CD14-positive monocyte (primary cell): ENCODE measurements around the gene TRPC4AP. TPM values are rescaled to one million over a fixed set of nuclear protein-coding genes. Genes with fewer than 3 reads are reported as not detected.
A peak's percentile ranks its signal among the peaks of the same experiment; 100 is the strongest.

Experiments
- DNase-seq, 3 donors: peaks; one replicate each; pipeline ENCODE4 v3.0.0-alpha.2; 2011 to 2022
- H2AFZ ChIP-seq: 2 replicates; pipeline ENCODE4 v1.6.0; 2012; ENCODE audit warnings: mild to moderate bottlenecking, low read depth, low read length, inconsistent platforms; ENCODE audit not compliant: insufficient read depth, poor library complexity, severe bottlenecking
- H3K27ac ChIP-seq, 2 donors: 1 replicate in 1 of 2; 2 replicates in 1 of 2; pipeline ENCODE4 v1.5.1; 2012 to 2013; ENCODE audit warnings: low read length in 2 of 2, control low read depth in 1 of 2, inconsistent platforms in 1 of 2, low read depth in 1 of 2, mild to moderate bottlenecking in 1 of 2
- H3K27me3 ChIP-seq, 2 donors: one replicate each; pipeline versions ENCODE4 v1.6.0 to v1.6.1; 2011 to 2013; ENCODE audit warnings: low read length in 2 of 2; ENCODE audit not compliant: control insufficient read depth in 2 of 2, insufficient read depth in 2 of 2
- H3K36me3 ChIP-seq, 2 donors: replicated peaks in 1 of 2; 1 replicate in 1 of 2; 2 replicates in 1 of 2; pipeline versions ENCODE4 v1.5.1 to v1.6.1; 2012 to 2013; ENCODE audit warnings: low read length in 2 of 2, control low read depth in 1 of 2, inconsistent platforms in 1 of 2, mild to moderate bottlenecking in 1 of 2; ENCODE audit not compliant: insufficient read depth in 2 of 2, control insufficient read depth in 1 of 2
- H3K4me1 ChIP-seq, 2 donors: 1 replicate in 1 of 2; 2 replicates in 1 of 2; pipeline versions ENCODE4 v1.5.1 to v1.6.1; 2012 to 2013; ENCODE audit warnings: low read length in 2 of 2, control low read depth in 1 of 2, inconsistent platforms in 1 of 2, mild to moderate bottlenecking in 1 of 2, moderate library complexity in 1 of 2; ENCODE audit not compliant: insufficient read depth in 2 of 2, control insufficient read depth in 1 of 2
- H3K4me2 ChIP-seq: replicated peaks from 2 replicates; pipeline ENCODE3; 2012; ENCODE audit warnings: low read length, moderate library complexity, mild to moderate bottlenecking; ENCODE audit not compliant: poor library complexity, severe bottlenecking; ENCODE audit errors: extremely low read depth
- H3K4me3 ChIP-seq, 3 experiments: fragments of 200-600 bp in 1 of 3; sonication (generic) in 1 of 3; replicated peaks in 1 of 3; 1 replicate in 2 of 3; 2 replicates in 1 of 3; pipeline ENCODE4 v1.5.1; 2011 to 2013; ENCODE audit warnings: low read length in 3 of 3, mild to moderate bottlenecking in 3 of 3, control low read depth in 2 of 3, low read depth in 2 of 3, inconsistent platforms in 1 of 3, moderate library complexity in 1 of 3
- H3K79me2 ChIP-seq: 2 replicates; pipeline ENCODE4 v1.6.0; 2012; ENCODE audit warnings: mild to moderate bottlenecking, control low read depth, inconsistent platforms, low read length, moderate library complexity; ENCODE audit not compliant: insufficient read depth
- H3K9ac ChIP-seq: 2 replicates; pipeline ENCODE4 v1.6.0; 2017; ENCODE audit warnings: low read length, mild to moderate bottlenecking; ENCODE audit not compliant: insufficient read depth, poor library complexity, severe bottlenecking
- H3K9me3 ChIP-seq, 2 donors: replicated peaks in 1 of 2; 1 replicate in 1 of 2; 2 replicates in 1 of 2; pipeline versions ENCODE4 v1.5.1 to v1.6.1; 2012 to 2013; ENCODE audit warnings: low read length in 2 of 2, control low read depth in 1 of 2; ENCODE audit not compliant: control insufficient read depth in 1 of 2, insufficient read depth in 1 of 2
- H4K20me1 ChIP-seq: 2 replicates; pipeline ENCODE4 v1.6.0; 2012; ENCODE audit warnings: mild to moderate bottlenecking, low read length, control low read depth, moderate library complexity; ENCODE audit not compliant: insufficient read depth
- H3K27ac Mint-ChIP-seq, 7 donors: one replicate each; pipeline ENCODE4 v1.8.0; 2020; ENCODE audit warnings: mild to moderate bottlenecking in 7 of 7, mixed read lengths in 7 of 7, moderate library complexity in 6 of 7, inconsistent platforms in 2 of 7
- H3K27me3 Mint-ChIP-seq, 3 donors: one replicate each; pipeline ENCODE4 v1.8.0; 2021 to 2022; ENCODE audit warnings: low read depth in 3 of 3, mild to moderate bottlenecking in 3 of 3, mixed read lengths in 3 of 3, moderate library complexity in 3 of 3, inconsistent platforms in 1 of 3
- H3K36me3 Mint-ChIP-seq, 2 donors: one replicate each; pipeline ENCODE4 v1.8.0; 2020; ENCODE audit warnings: mixed read lengths in 2 of 2, inconsistent platforms in 1 of 2, mild to moderate bottlenecking in 1 of 2
- H3K4me1 Mint-ChIP-seq: one replicate; pipeline ENCODE4 v1.8.0; 2020; ENCODE audit warnings: mild to moderate bottlenecking, mixed read lengths
- H3K4me3 Mint-ChIP-seq, 2 donors: one replicate each; pipeline ENCODE4 v1.8.0; 2020; ENCODE audit warnings: mild to moderate bottlenecking in 2 of 2, mixed read lengths in 2 of 2, moderate library complexity in 1 of 2
- H3K9me3 Mint-ChIP-seq, 7 donors: one replicate each; pipeline ENCODE4 v1.8.0; 2020 to 2022; ENCODE audit warnings: mixed read lengths in 7 of 7, mild to moderate bottlenecking in 6 of 7, moderate library complexity in 6 of 7, inconsistent platforms in 2 of 7
- CTCF ChIP-seq: fragments of 200-600 bp; IDR thresholded peaks from one replicate; pipeline ENCODE4 v1.8.0; 2022; ENCODE audit warnings: antibody characterized with exemption, mild to moderate bottlenecking
- WGBS: methylation state at CpG from one replicate; pipeline ENCODE4 v1.1.5; 2013; ENCODE audit warnings: missing lambda C conversion rate; ENCODE audit not compliant: insufficient coverage; 5-methylcytosine and 5-hydroxymethylcytosine counted together
- intact Hi-C, 2 donors: fragments of 100-400 bp; cut with micrococcal nuclease; formaldehyde crosslinking; loops; one replicate each; pipeline versions ENCODE4 v1.15.0 to v1.15.1; 2023
- polyA plus RNA-seq, 3 donors: library from polyadenylated mRNA; depleted of rRNA in 1 of 3; unstranded in 2 of 3; stranded (reverse) in 1 of 3; fragments of 300-500 nt in 2 of 3; fragments of >200 nt in 1 of 3; fragmentation: Illumina TruSeq in 2 of 3; gene quantifications; 1 replicate in 2 of 3; 2 replicates in 1 of 3; pipeline ENCODE4 v1.2.3, GENCODE V29; 2012 to 2021

Gene TRPC4AP
- polyA plus RNA-seq, 3 donors, result 80.8 to 98.4 (median 88.6) TPM

- Histone ChIP-seq H3K4me2 (no peak overlapping the region), H2AFZ (no peak overlapping the region), H3K9ac (no peak overlapping the region), H3K79me2 (no peaks in the 10 kb centered on the region), H3K4me3 (no peak overlapping the region), H3K36me3 (peaks cover 98 to 100% of the 10 kb centered on the region in 2 donors), H3K9me3 (no peaks in the 10 kb centered on the region), H3K27me3 (no peaks in the 10 kb centered on the region), H3K27ac (no peak overlapping the region), H3K4me1 (no peaks in the 10 kb centered on the region), H4K20me1 (peaks cover 45% of the 10 kb centered on the region)
- Mint-ChIP-seq H3K36me3 (peaks cover 91 to 99% of the 10 kb centered on the region in 2 donors), H3K4me1 (peaks cover 5% of the 10 kb centered on the region), H3K27me3 (no peaks in the 10 kb centered on the region), H3K27ac (peak overlapping the region in 2 of 7 donors; percentile 28 to 57), H3K9me3 (no peaks in the 10 kb centered on the region), H3K4me3 (no peak overlapping the region)
- intact Hi-C loops, result no loop called here
- TF ChIP-seq CTCF, result no peak
- DNase-seq, result no peak
- 100% methylated on average over 9 of the region's 12 CpGs for WGBS
Measured at GRCh38 chr20:35007891-35008290, 84.7 kb downstream of the TRPC4AP start.

DNA sequence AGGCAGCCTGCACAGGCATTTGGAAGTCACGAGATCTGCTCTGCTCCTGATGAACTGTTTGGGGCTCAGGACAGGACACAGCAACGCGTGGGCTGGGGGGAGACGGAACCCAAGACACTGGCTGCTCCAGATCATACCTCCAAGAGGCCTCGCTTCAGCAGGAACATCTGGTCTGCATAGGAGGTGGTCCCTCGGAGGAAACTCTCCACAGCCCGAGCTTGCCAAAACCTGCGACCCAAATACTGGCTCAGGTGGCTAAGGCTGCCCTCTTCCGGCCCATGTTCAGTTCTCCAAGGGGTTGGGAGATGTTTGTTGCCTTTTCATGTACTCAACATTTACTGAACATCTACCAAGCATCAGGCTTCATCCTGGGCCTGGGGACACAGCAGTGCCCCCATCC, 85.2 kb downstream of the TRPC4AP start:
- intact Hi-C loops, result no loop called here
- no peak for DNase-seq
- H3K4me1 ChIP-seq, result no peaks in the 10 kb centered on the region
- peaks cover 47% of the 10 kb centered on the region for H4K20me1 ChIP-seq
- peak overlapping the region; percentile 21 for H3K9ac ChIP-seq
- no peak overlapping the region for H2AFZ ChIP-seq
- H3K4me3 ChIP-seq, result no peak overlapping the region
- TF ChIP-seq CTCF, result no peak
- H3K4me2 ChIP-seq, result no peak overlapping the region
- 80% methylated on average over 5 of the region's 9 CpGs for WGBS
- Mint-ChIP-seq H3K4me3 (no peak overlapping the region), H3K9me3 (no peaks in the 10 kb centered on the region), H3K36me3 (peaks cover 89 to 99% of the 10 kb centered on the region in 2 donors), H3K4me1 (peaks cover 2% of the 10 kb centered on the region), H3K27ac (no peak overlapping the region), H3K27me3 (no peaks in the 10 kb centered on the region)
- no peaks in the 10 kb centered on the region for H3K27me3 ChIP-seq
- no peaks in the 10 kb centered on the region for H3K9me3 ChIP-seq
- H3K79me2 ChIP-seq, result no peaks in the 10 kb centered on the region
- H3K27ac ChIP-seq, result no peak overlapping the region
- H3K36me3 ChIP-seq, result peaks cover 98 to 100% of the 10 kb centered on the region in 2 donors
